Uterus (tissue), 2 donors: ENCODE measurements around the gene RAB19.

ENCODE experiments used
- CTCF ChIP-seq, 4 experiments: fragments of 200-600 bp in 2 of 4; fragments of 450-650 bp in 2 of 4; sonication (generic) in 2 of 4; IDR thresholded peaks; one replicate each; pipeline ENCODE4 v1.5.1; 2016 to 2019; ENCODE audit warnings: antibody characterized with exemption in 4 of 4, mild to moderate bottlenecking in 2 of 4, moderate library complexity in 1 of 4
- POLR2A ChIP-seq, 2 donors: fragments of 450-650 bp; IDR thresholded peaks; one replicate each; pipeline ENCODE4 v1.6.1; 2016; ENCODE audit warnings: antibody characterized with exemption in 2 of 2, mild to moderate bottlenecking in 1 of 2, moderate library complexity in 1 of 2

- TF ChIP-seq CTCF (IDR thresholded peaks at IDR 0.05) (no peak), POLR2A (IDR thresholded peaks at IDR 0.05) (no peak)
Measured at GRCh38 chr7:140367528-140367927, 36.3 kb upstream of the RAB19 start.
